ENCODE measurements around the gene DIP2A. TPM values are rescaled to one million over a fixed set of nuclear protein-coding genes. Genes with fewer than 3 reads are reported as not detected.
A peak's percentile ranks its signal among the peaks of the same experiment; 100 is the strongest.

Gene DIP2A
- total and polyA plus RNA-seq, 2 experiments from 2014 or later, result 19.8 to 24.6 TPM

DNA sequence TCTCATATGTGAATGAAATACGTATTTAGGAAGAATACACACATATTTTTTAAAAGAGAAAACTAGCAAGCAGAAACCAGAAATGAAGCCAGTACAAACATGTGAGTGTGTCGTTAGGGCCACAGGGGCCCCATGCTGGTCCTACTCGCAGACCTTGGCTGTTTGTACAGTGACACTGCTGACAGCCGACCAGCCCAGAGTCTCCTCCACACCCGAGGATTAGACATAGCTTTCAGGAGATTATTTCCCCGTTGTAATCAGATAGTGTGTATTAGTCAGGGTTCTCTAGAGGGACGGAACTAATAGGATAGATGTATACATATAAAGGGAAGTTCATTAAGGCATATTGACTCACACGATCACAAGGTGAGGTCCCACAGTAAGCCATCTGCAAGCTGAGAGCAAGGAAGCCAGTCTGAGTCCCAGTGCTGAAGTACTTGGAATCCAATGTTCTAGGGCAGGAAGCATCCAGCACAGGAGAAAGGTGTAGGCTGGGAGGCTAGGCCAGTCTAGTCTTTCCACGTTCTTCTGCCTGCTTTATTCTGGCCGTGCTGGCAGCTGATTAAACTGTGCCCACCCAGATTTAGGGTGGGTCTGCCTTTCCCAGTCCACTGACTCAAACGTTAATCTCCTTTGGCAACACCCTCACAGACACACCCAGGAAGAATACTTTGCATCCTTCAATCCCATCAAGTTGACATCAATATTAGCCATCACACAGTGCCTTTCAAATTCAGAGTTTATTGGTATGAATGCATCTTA, 51.2 kb downstream of the DIP2A start:
- no peaks in the 10 kb centered on the region for H3K79me2 ChIP-seq
- H3K9me2 ChIP-seq (replicated peaks; ENCODE audit: insufficient read depth), result no peaks in the 10 kb centered on the region
- TF ChIP-seq EZH2phosphoT487 (IDR thresholded peaks at IDR 0.05; ENCODE audit: low read depth, severe bottlenecking, unreplicated experiment), result no peak
- H3K27me3 ChIP-seq, result no peaks in the 10 kb centered on the region
- WGBS (ENCODE audit: low lambda C conversion rate, missing lambda C conversion rate), result 61% methylated on average over 11 of the region's 11 CpGs
- no peak overlapping the region for H3K4me3 ChIP-seq
- H3K9me3 ChIP-seq (ENCODE audit: low read depth), result no peaks in the 10 kb centered on the region
- peak; percentile 52 for DNase-seq (ENCODE audit: low spot score)
- no peak overlapping the region for H3K4me2 ChIP-seq
- no peaks in the 10 kb centered on the region for H3K4me1 ChIP-seq (ENCODE audit: insufficient read depth)
- H3K27ac ChIP-seq, result peak overlapping the region; percentile 65
- H3K36me3 ChIP-seq (replicated peaks; ENCODE audit: insufficient read depth, low read depth), result no peaks in the 10 kb centered on the region
- H4K20me1 ChIP-seq (ENCODE audit: insufficient read depth, poor library complexity, severe bottlenecking), result no peaks in the 10 kb centered on the region
- no peak overlapping the region for H2AFZ ChIP-seq

GRCh38 chr21:46515109-46515508, 56.4 kb downstream of the DIP2A start:
- no peak for DNase-seq (ENCODE audit: low spot score)
- no peak for TF ChIP-seq EZH2 (IDR thresholded peaks at IDR 0.05; ENCODE audit: borderline replicate concordance)
- no peak for TF ChIP-seq EZH2phosphoT487 (IDR thresholded peaks at IDR 0.05; ENCODE audit: low read depth, severe bottlenecking, unreplicated experiment)
- no peak for TF ChIP-seq CTCF (IDR thresholded peaks at IDR 0.05; ENCODE audit: poor library complexity)

GRCh38 chr21:46516068-46516467, 57.4 kb downstream of the DIP2A start:
- Histone ChIP-seq H4K20me1 (ENCODE audit: insufficient read depth, poor library complexity, severe bottlenecking) (no peaks in the 10 kb centered on the region), H3K36me3 (replicated peaks; ENCODE audit: insufficient read depth, low read depth) (no peaks in the 10 kb centered on the region), H3K4me1 (ENCODE audit: insufficient read depth) (no peaks in the 10 kb centered on the region), H2AFZ (no peak overlapping the region), H3K27me3 (no peaks in the 10 kb centered on the region), H3K9me2 (replicated peaks; ENCODE audit: insufficient read depth) (no peaks in the 10 kb centered on the region), H3K79me2 (no peaks in the 10 kb centered on the region), H3K27ac (no peak overlapping the region), H3K4me3 (no peak overlapping the region), H3K9me3 (ENCODE audit: low read depth) (no peaks in the 10 kb centered on the region), H3K4me2 (no peak overlapping the region)
- TF ChIP-seq EZH2phosphoT487 (IDR thresholded peaks at IDR 0.05; ENCODE audit: low read depth, severe bottlenecking, unreplicated experiment) (no peak), CTCF (IDR thresholded peaks at IDR 0.05; ENCODE audit: poor library complexity) (no peak), EZH2 (IDR thresholded peaks at IDR 0.05; ENCODE audit: borderline replicate concordance) (no peak)
- 100% methylated on average over 2 of the region's 2 CpGs for WGBS (ENCODE audit: low lambda C conversion rate, missing lambda C conversion rate)
- no peak for DNase-seq (ENCODE audit: low spot score)

More at GRCh38 chr21:46515109-46515508, 56.4 kb downstream of the DIP2A start:
- Histone ChIP-seq H3K4me1 (ENCODE audit: insufficient read depth) (no peaks in the 10 kb centered on the region), H3K9me2 (replicated peaks; ENCODE audit: insufficient read depth) (no peaks in the 10 kb centered on the region), H3K9me3 (ENCODE audit: low read depth) (no peaks in the 10 kb centered on the region), H3K4me3 (no peak overlapping the region), H3K36me3 (replicated peaks; ENCODE audit: insufficient read depth, low read depth) (no peaks in the 10 kb centered on the region), H2AFZ (no peak overlapping the region), H4K20me1 (ENCODE audit: insufficient read depth, poor library complexity, severe bottlenecking) (no peaks in the 10 kb centered on the region), H3K27me3 (no peaks in the 10 kb centered on the region), H3K79me2 (no peaks in the 10 kb centered on the region), H3K27ac (no peak overlapping the region), H3K4me2 (no peak overlapping the region)
- WGBS (ENCODE audit: low lambda C conversion rate, missing lambda C conversion rate), result 94% methylated on average over 2 of the region's 2 CpGs

- Histone ChIP-seq H4K20me1 (ENCODE audit: insufficient read depth, poor library complexity, severe bottlenecking) (no peaks in the 10 kb centered on the region), H3K27me3 (no peaks in the 10 kb centered on the region), H3K9me3 (ENCODE audit: low read depth) (no peaks in the 10 kb centered on the region), H3K4me3 (no peak overlapping the region), H2AFZ (no peak overlapping the region), H3K36me3 (replicated peaks; ENCODE audit: insufficient read depth, low read depth) (no peaks in the 10 kb centered on the region), H3K4me2 (no peak overlapping the region), H3K79me2 (no peaks in the 10 kb centered on the region), H3K9me2 (replicated peaks; ENCODE audit: insufficient read depth) (no peaks in the 10 kb centered on the region), H3K4me1 (ENCODE audit: insufficient read depth) (no peaks in the 10 kb centered on the region), H3K27ac (no peak overlapping the region)
- TF ChIP-seq EZH2phosphoT487 (IDR thresholded peaks at IDR 0.05; ENCODE audit: low read depth, severe bottlenecking, unreplicated experiment) (no peak), CTCF (IDR thresholded peaks at IDR 0.05; ENCODE audit: poor library complexity) (no peak), EZH2 (IDR thresholded peaks at IDR 0.05; ENCODE audit: borderline replicate concordance) (no peak)
- no peak for DNase-seq (ENCODE audit: low spot score)
- 94% methylated on average over 6 of the region's 6 CpGs for whole genome bisulfite sequencing (ENCODE audit: low lambda C conversion rate, missing lambda C conversion rate)
Observed at GRCh38 chr21:46517361-46517760, 58.7 kb downstream of the DIP2A start.

All from hepatocyte (in vitro differentiated cells).